K562 (cell line): Measurements from ENCODE around the gene HK2. TPM values are rescaled to one million over a fixed set of nuclear protein-coding genes. Genes with fewer than 3 reads are reported as not detected.
A peak's percentile ranks its signal among the peaks of the same experiment; 100 is the strongest.

Source experiments
- ASH1L ChIP-seq: fragments of 450-650 bp; IDR thresholded peaks from 2 replicates; pipeline ENCODE4 v1.6.1; 2018; ENCODE audit warnings: borderline replicate concordance, mild to moderate bottlenecking, low read depth; ENCODE audit not compliant: partially characterized antibody
- BMI1 ChIP-seq: fragments of 150-350 bp; IDR thresholded peaks from 2 replicates; pipeline ENCODE4 v1.6.1; 2014; ENCODE audit warnings: low read length
- DNMT1 ChIP-seq: fragments of 450-650 bp; IDR thresholded peaks from 2 replicates; pipeline ENCODE4 v1.6.1; 2016; ENCODE audit warnings: antibody characterized with exemption, mild to moderate bottlenecking
- ELF1 ChIP-seq: fragments of 200-800 bp; sonication (Bioruptor generic); IDR thresholded peaks from 2 replicates; pipeline ENCODE4 v1.6.1; 2016; ENCODE audit warnings: missing genetic modification characterization, missing compliant biosample characterization
- FOXJ3 ChIP-seq: sonication (generic); formaldehyde crosslinking; IDR thresholded peaks from 2 replicates; pipeline ENCODE4 v1.4.0; 2020; ENCODE audit warnings: mild to moderate bottlenecking, missing genetic modification reagents
- GABPB2 ChIP-seq: fragments of 250-450 bp; sonication (Bioruptor Pico); conservative IDR thresholded peaks from 2 replicates; pipeline ENCODE4 v1.5.1; 2021; ENCODE audit warnings: mild to moderate bottlenecking
- GTF2F1 ChIP-seq: IDR thresholded peaks from 2 replicates; pipeline ENCODE4 v1.6.1; 2011; ENCODE audit warnings: low read depth, low read length, improper control_type of control experiment
- HDAC1 ChIP-seq, 2 experiments: fragments of 450-650 bp; IDR thresholded peaks; 2 replicates each; pipeline ENCODE4 v1.6.1; 2016 to 2017; ENCODE audit warnings: inconsistent platforms in 1 of 2, mild to moderate bottlenecking in 1 of 2, moderate library complexity in 1 of 2
- HDAC3 ChIP-seq: fragments of 450-650 bp; IDR thresholded peaks from 2 replicates; pipeline ENCODE4 v1.6.1; 2018; ENCODE audit warnings: borderline replicate concordance, mild to moderate bottlenecking, moderate library complexity; ENCODE audit not compliant: partially characterized antibody
- HDAC8 ChIP-seq: fragments of 450-650 bp; IDR thresholded peaks from 2 replicates; pipeline ENCODE4 v1.6.1; 2016; ENCODE audit warnings: mild to moderate bottlenecking, missing genetic modification characterization, moderate library complexity, missing compliant biosample characterization
- ILF3 ChIP-seq: fragments of 450-650 bp; IDR thresholded peaks from 2 replicates; pipeline ENCODE4 v1.6.1; 2018; ENCODE audit warnings: antibody characterized with exemption, mild to moderate bottlenecking, moderate library complexity, borderline replicate concordance
- KDM2B ChIP-seq: fragments of 250-450 bp; sonication (Bioruptor Pico); IDR thresholded peaks from 2 replicates; pipeline ENCODE4 v1.8.0; 2021; ENCODE audit warnings: mild to moderate bottlenecking, moderate library complexity
- KDM5B ChIP-seq: fragments of 200-600 bp; sonication (generic); IDR thresholded peaks from 2 replicates; pipeline ENCODE4 v1.6.1; 2012; ENCODE audit warnings: low read depth, mild to moderate bottlenecking, moderate library complexity, low read length, control low read depth, inconsistent platforms; ENCODE audit not compliant: insufficient replicate concordance
- KHSRP ChIP-seq: fragments of 450-650 bp; IDR thresholded peaks from 2 replicates; pipeline ENCODE4 v1.6.1; 2017
- MAFF ChIP-seq: IDR thresholded peaks from 2 replicates; pipeline ENCODE4 v1.6.1; 2012; ENCODE audit warnings: low read length, improper control_type of control experiment
- MLLT1 ChIP-seq, 2 experiments: fragments of 450-650 bp; IDR thresholded peaks; 2 replicates each; pipeline ENCODE4 v1.6.1; 2016
- NFRKB ChIP-seq: fragments of 450-650 bp; IDR thresholded peaks from 2 replicates; pipeline ENCODE4 v1.6.1; 2016; ENCODE audit warnings: low read depth
- OTX1 ChIP-seq: fragments of 450-650 bp; formaldehyde crosslinking; IDR thresholded peaks from 2 replicates; pipeline ENCODE4 v1.4.0; 2022; ENCODE audit warnings: mild to moderate bottlenecking
- POU5F1 ChIP-seq: fragments of 150-350 bp; IDR thresholded peaks from 2 replicates; pipeline ENCODE4 v1.6.1; 2014; ENCODE audit warnings: borderline replicate concordance, low read length, low read depth, mild to moderate bottlenecking; ENCODE audit not compliant: partially characterized antibody
- SAFB2 ChIP-seq: fragments of 200-400 bp; formaldehyde crosslinking; IDR thresholded peaks from 2 replicates; pipeline ENCODE4 v1.6.1; 2018; ENCODE audit warnings: borderline replicate concordance, low read length, low read depth, moderate library complexity; ENCODE audit not compliant: severe bottlenecking
- SIN3A ChIP-seq, 2 experiments: fragments of 150-350 bp in 1 of 2; IDR thresholded peaks; 2 replicates each; pipeline ENCODE4 v1.6.1; 2011 to 2016; ENCODE audit warnings: borderline replicate concordance in 2 of 2, low read depth in 2 of 2, low read length in 2 of 2, mild to moderate bottlenecking in 2 of 2, moderate library complexity in 2 of 2; ENCODE audit not compliant: control insufficient read depth in 1 of 2
- SLC30A9 ChIP-seq: fragments of 250-450 bp; sonication (Bioruptor Pico); IDR thresholded peaks from 2 replicates; pipeline ENCODE4 v1.8.0; 2022; ENCODE audit warnings: mild to moderate bottlenecking, moderate library complexity
- TBP ChIP-seq: optimal IDR thresholded peaks from 2 replicates; pipeline ENCODE3; 2011; ENCODE audit warnings: low read depth, low read length, improper control_type of control experiment
- U2AF1 ChIP-seq: fragments of 200-400 bp; formaldehyde crosslinking; optimal IDR thresholded peaks from 2 replicates; pipeline ENCODE3; 2017; ENCODE audit warnings: mild to moderate bottlenecking, low read depth, low read length, moderate library complexity
- ZKSCAN8 ChIP-seq: fragments of 200-800 bp; sonication (Bioruptor generic); IDR thresholded peaks from 2 replicates; pipeline ENCODE4 v1.6.1; 2016; ENCODE audit warnings: missing genetic modification characterization, missing compliant biosample characterization
- ZNF124 ChIP-seq: sonication (generic); formaldehyde crosslinking; IDR thresholded peaks from 2 replicates; pipeline ENCODE4 v1.8.1; 2022; ENCODE audit warnings: missing genetic modification reagents
- ZNF224 ChIP-seq: sonication (generic); formaldehyde crosslinking; IDR thresholded peaks from 2 replicates; pipeline ENCODE4 v1.8.0; 2022; ENCODE audit warnings: mild to moderate bottlenecking, missing genetic modification reagents
- ZNF311 ChIP-seq: fragments of 250-450 bp; sonication (Bioruptor Pico); IDR thresholded peaks from 2 replicates; pipeline ENCODE4 v1.4.0; 2020; ENCODE audit warnings: mild to moderate bottlenecking, moderate library complexity
- ZNF584 ChIP-seq: fragments of 200-800 bp; sonication (Bioruptor generic); IDR thresholded peaks from 2 replicates; pipeline ENCODE4 v1.6.1; 2016; ENCODE audit warnings: low read depth, mild to moderate bottlenecking, missing genetic modification characterization, missing compliant biosample characterization
- ZNF586 ChIP-seq: fragments of 450-650 bp; formaldehyde crosslinking; conservative IDR thresholded peaks from 2 replicates; pipeline ENCODE4 v1.4.0; 2020; ENCODE audit warnings: mild to moderate bottlenecking, moderate library complexity
- ZNF668 ChIP-seq: fragments of 250-450 bp; sonication (Bioruptor Pico); IDR thresholded peaks from 2 replicates; pipeline ENCODE4 v1.8.0; 2022; ENCODE audit warnings: mild to moderate bottlenecking, inconsistent platforms
- polyA plus RNA-seq, 8 experiments: library from polyadenylated mRNA; depleted of rRNA in 4 of 8; stranded (reverse) in 5 of 8; unstranded in 3 of 8; fragments of >200 nt; fragmentation: Nextera tagmentation in 2 of 8; fragmentation: Illumina TruSeq in 1 of 8; extraction: Ambion mirVana in 2 of 8; extraction: Trizol in 1 of 8; gene quantifications; 2 replicates each; pipeline versions ENCODE4 v1.2.1 to v1.2.3, GENCODE V29; 2011 to 2014; ENCODE audit warnings: inconsistent platforms in 1 of 8, missing spikeins in 1 of 8
- total RNA-seq, 7 experiments: library from RNA; depleted of rRNA in 6 of 7; stranded (reverse); fragments of >200 nt in 6 of 7; fragmentation: Illumina TruSeq in 2 of 7; extraction: Trizol in 2 of 7; gene quantifications; 2 replicates each; pipeline versions ENCODE4 v1.2.1 to v1.2.3, GENCODE V29; 2011 to 2021; ENCODE audit warnings: low replicate concordance in 1 of 7

Gene HK2
- total and polyA plus RNA-seq, 9 of the 15 experiments (the other 6 are each of a cell fraction or from before 2014, with no cell fraction given) = 4.7 to 56.0 (median 19.9) TPM

- TF ChIP-seq HDAC3 (no peak), FOXJ3 (CRISPR knock-in tag) (no peak), POU5F1 (no peak), ZKSCAN8 (CRISPR knock-in tag) (no peak), SAFB2 (no peak), KDM5B (no peak), ASH1L (no peak), SLC30A9 (CRISPR knock-in tag) (no peak), ELF1 (0 out of 2 replicates have a peak, but pooled peaks have one; percentile 15), ZNF124 (CRISPR knock-in tag) (no peak), U2AF1 (no peak), HDAC8 (no peak), ZNF586 (CRISPR knock-in tag) (no peak), ZNF311 (CRISPR knock-in tag) (no peak), MAFF (no peak), KHSRP (no peak), NFRKB (peak; percentile 37; the same call in 1 of the 2 replicates), SIN3A (IDR thresholded peaks at IDR 0.05; ENCODE audit: borderline replicate concordance in 2 of 2, control insufficient read depth in 1 of 2, low read depth in 2 of 2, low read length in 2 of 2) (no peak), OTX1 (CRISPR knock-in tag) (no peak), GTF2F1 (no peak), DNMT1 (no peak; the same call in 1 of the 2 replicates), ZNF584 (CRISPR knock-in tag) (no peak; the same call in 1 of the 2 replicates), TBP (no peak), MLLT1 (IDR thresholded peaks at IDR 0.05) (no peak), BMI1 (no peak), ILF3 (no peak), ZNF224 (CRISPR knock-in tag) (no peak), HDAC1 (IDR thresholded peaks at IDR 0.05) (peak in 1 of 2 experiments; percentile 61; a peak in 2 of 4 replicates), GABPB2 (CRISPR knock-in tag) (no peak), KDM2B (no peak), ZNF668 (CRISPR knock-in tag) (no peak)
Measured at GRCh38 chr2:74831693-74832530, 2.0 kb upstream of the HK2 start (continued).
